HepG2 (cell line): Measurements from ENCODE around the gene SYCP2. TPM values are rescaled to one million over a fixed set of nuclear protein-coding genes. Genes with fewer than 3 reads are reported as not detected.

Experiments used
- ATAC-seq: fragments of 200-7000 bp; cut with Tn5 transposase; 3 replicates; pipeline ENCODE4 v1.9.1; 2020; ENCODE audit warnings: mild to moderate bottlenecking, moderate library complexity
- BruUV-seq: library from RNA; stranded (reverse); fragments of 400-500 nt; replicated peaks from 2 replicates; lab custom pipeline; 2021; lab: Mats Ljungman, UMichigan
- CTCF ChIA-PET: fragments of 300-600 bp; formaldehyde crosslinking; extraction: SDS; loops from one replicate; lab custom pipeline; 2021; ENCODE audit warnings: low total read pairs, inconsistent platforms, low intra/inter-chr PET ratio; lab: Yijun Ruan, JAX
- POLR2A ChIA-PET: fragments of 350-600 bp; sonication (Branson Sonifier 250); formaldehyde crosslinking; loops from one replicate; lab custom pipeline; 2020; ENCODE audit warnings: antibody characterized with exemption, inconsistent platforms; lab: Yijun Ruan, JAX
- DNase-seq: peaks from one replicate; pipeline ENCODE4 v3.0.0-alpha.2; 2015; ENCODE audit warnings: low spot score
- FAIRE-seq: peaks from 3 replicates; lab custom pipeline; 2011; peaks lifted over from hg19 to GRCh38; lab: Jason Lieb, UNC
- H2AFZ ChIP-seq: one replicate; pipeline ENCODE4 v1.6.1; 2011; ENCODE audit warnings: low read length, inconsistent platforms
- H3K27ac ChIP-seq: fragments of 300-600 bp; 3 replicates; pipeline ENCODE4 v1.8.0; 2011; ENCODE audit warnings: mixed run types, mild to moderate bottlenecking, mixed read lengths, low read length, inconsistent platforms; ENCODE audit not compliant: insufficient read depth; ENCODE audit errors: extremely low read length
- H3K27me3 ChIP-seq, 2 experiments: fragments of 200-600 bp in 1 of 2; 2 replicates in 1 of 2; 3 replicates in 1 of 2; pipeline versions ENCODE4 v1.6.0 to v1.8.0; 2011; ENCODE audit warnings: low read length in 2 of 2, mild to moderate bottlenecking in 2 of 2, moderate library complexity in 2 of 2, inconsistent platforms in 1 of 2; ENCODE audit not compliant: insufficient read depth in 2 of 2, control insufficient read depth in 1 of 2
- H3K36me3 ChIP-seq, 2 experiments: fragments of 200-600 bp in 1 of 2; replicated peaks in 1 of 2; 2 replicates in 1 of 2; 3 replicates in 1 of 2; pipeline versions ENCODE4 v1.5.1 to v1.8.0; 2011; ENCODE audit warnings: low read length in 2 of 2, inconsistent platforms in 1 of 2; ENCODE audit not compliant: insufficient read depth in 2 of 2, control insufficient read depth in 1 of 2
- H3K4me1 ChIP-seq: 2 replicates; pipeline ENCODE4 v1.5.1; 2012; ENCODE audit warnings: low read length, inconsistent platforms; ENCODE audit not compliant: insufficient read depth
- H3K4me2 ChIP-seq: 2 replicates; pipeline ENCODE4 v1.6.0; 2011; ENCODE audit warnings: low read depth, low read length, inconsistent platforms
- H3K4me3 ChIP-seq, 3 experiments: fragments of 200-600 bp in 1 of 3; sonication (generic), shearing (Covaris generic) in 1 of 3; replicated peaks in 1 of 3; 2 replicates each; pipeline ENCODE4 v1.5.1; 2011 to 2016; ENCODE audit warnings: low read length in 3 of 3, inconsistent platforms in 2 of 3, low read depth in 2 of 3, mild to moderate bottlenecking in 2 of 3, control low read depth in 1 of 3, mixed read lengths in 1 of 3; ENCODE audit not compliant: insufficient read depth in 1 of 3
- H3K79me2 ChIP-seq: one replicate; pipeline ENCODE4 v1.6.1; 2011; ENCODE audit warnings: low read length, inconsistent platforms; ENCODE audit not compliant: insufficient read depth
- H3K9ac ChIP-seq: 2 replicates; pipeline ENCODE4 v1.6.0; 2011; ENCODE audit warnings: mild to moderate bottlenecking, low read depth, low read length, inconsistent platforms; ENCODE audit not compliant: insufficient read depth
- H3K9me3 ChIP-seq: 2 replicates; pipeline ENCODE4 v1.5.1; 2012; ENCODE audit warnings: mild to moderate bottlenecking, low read length
- H4K20me1 ChIP-seq: 2 replicates; pipeline ENCODE4 v1.6.0; 2011; ENCODE audit warnings: inconsistent platforms, mild to moderate bottlenecking, low read length, moderate library complexity; ENCODE audit not compliant: insufficient read depth
- CEBPB ChIP-seq: IDR thresholded peaks from 2 replicates; pipeline ENCODE4 v1.6.1; 2011; ENCODE audit warnings: low read depth, low read length, improper control_type of control experiment, borderline replicate concordance
- CEBPZ ChIP-seq: IDR thresholded peaks from 2 replicates; pipeline ENCODE4 v1.6.1; 2012; ENCODE audit warnings: low read length, improper control_type of control experiment
- FOXK2 ChIP-seq: fragments of 450-650 bp; IDR thresholded peaks from 2 replicates; pipeline ENCODE4 v1.6.1; 2016
- FOXP1 ChIP-seq, 2 experiments: fragments of 450-650 bp in 1 of 2; IDR thresholded peaks; 2 replicates each; pipeline ENCODE4 v1.6.1; 2017 to 2018; ENCODE audit warnings: antibody characterized with exemption in 1 of 2
- IKZF1 ChIP-seq: fragments of 450-650 bp; IDR thresholded peaks from 2 replicates; pipeline ENCODE4 v1.7.1; 2016
- MAFG ChIP-seq: sonication (generic); formaldehyde crosslinking; IDR thresholded peaks from 2 replicates; pipeline ENCODE4 v1.5.1; 2020; ENCODE audit warnings: mild to moderate bottlenecking, missing genetic modification reagents
- MNT ChIP-seq: fragments of 450-650 bp; IDR thresholded peaks from 2 replicates; pipeline ENCODE4 v1.6.1; 2016
- NFIC ChIP-seq: IDR thresholded peaks from 2 replicates; pipeline ENCODE4 v1.6.1; 2012; ENCODE audit warnings: mild to moderate bottlenecking, low read length, inconsistent platforms
- SIX4 ChIP-seq: sonication (generic); formaldehyde crosslinking; IDR thresholded peaks from 2 replicates; pipeline ENCODE4 v1.4.0; 2020; ENCODE audit warnings: missing genetic modification reagents
- SOX6 ChIP-seq, 2 experiments: fragments of 450-650 bp in 1 of 2; sonication (generic) in 1 of 2; formaldehyde crosslinking in 1 of 2; IDR thresholded peaks; 2 replicates each; pipeline versions ENCODE4 v1.4.0 to v1.6.1; 2017 to 2020; ENCODE audit warnings: antibody characterized with exemption in 1 of 2, mild to moderate bottlenecking in 1 of 2, missing genetic modification reagents in 1 of 2
- ZNF629 ChIP-seq: sonication (generic); formaldehyde crosslinking; conservative IDR thresholded peaks from 2 replicates; pipeline ENCODE4 v1.5.0; 2020; ENCODE audit warnings: missing genetic modification reagents
- ZNF709 ChIP-seq: sonication (generic); formaldehyde crosslinking; IDR thresholded peaks from 2 replicates; pipeline ENCODE4 v1.5.0; 2020; ENCODE audit warnings: mild to moderate bottlenecking, missing genetic modification reagents
- ZNF775 ChIP-seq: sonication (generic); formaldehyde crosslinking; IDR thresholded peaks from 2 replicates; pipeline ENCODE4 v1.4.0; 2020; ENCODE audit warnings: missing genetic modification reagents, mild to moderate bottlenecking, moderate library complexity, borderline replicate concordance
- ZSCAN22 ChIP-seq: sonication (generic); formaldehyde crosslinking; IDR thresholded peaks from 2 replicates; pipeline ENCODE4 v1.4.0; 2020; ENCODE audit warnings: mild to moderate bottlenecking, missing genetic modification reagents
- WGBS: methylation state at CpG from one replicate; pipeline ENCODE4 v1.1.6; 2017; ENCODE audit warnings: low lambda C conversion rate; 5-methylcytosine and 5-hydroxymethylcytosine counted together
- in situ Hi-C: cut with HindIII; loops from 2 replicates; pipeline ENCODE4 v1.10.0; 2017; ENCODE audit warnings: low pct_unique_long_range_greater_than_20kb; ENCODE audit not compliant: extremely low pct_ligation_motif_present
- intact Hi-C: fragments of 100-400 bp; cut with micrococcal nuclease; formaldehyde crosslinking; loops from one replicate; pipeline ENCODE4 v1.10.0; 2022; ENCODE audit not compliant: unreplicated experiment
- polyA plus RNA-seq, 8 experiments: library from polyadenylated mRNA; depleted of rRNA in 3 of 8; stranded (reverse) in 7 of 8; unstranded in 1 of 8; fragments of >200 nt; fragmentation: Illumina TruSeq in 4 of 8; extraction: Trizol in 4 of 8; gene quantifications; 2 replicates each; pipeline versions ENCODE4 v1.2.1 to v1.2.3, GENCODE V29; 2011 to 2016; ENCODE audit warnings: low read depth in 4 of 8, missing spikeins in 1 of 8, mixed read lengths in 1 of 8; ENCODE audit not compliant: insufficient read depth in 1 of 8
- total RNA-seq, 5 experiments: library from RNA; depleted of rRNA; stranded (reverse); fragments of >200 nt; fragmentation: Illumina TruSeq; extraction: Trizol; gene quantifications; 2 replicates each; pipeline ENCODE4 v1.2.3, GENCODE V29; 2016; ENCODE audit warnings: low read depth in 1 of 5

The SYCP2 gene
- total and polyA plus RNA-seq, 2 of the 13 experiments (the other 11 are each of a cell fraction or from before 2014, with no cell fraction given) = 0.07 to 0.24 TPM

- TF ChIP-seq CEBPZ (no peak), ZNF629 (CRISPR knock-in tag) (no peak)
Observed at GRCh38 chr20:59830665-59831023, 102.8 kb downstream of the SYCP2 start (continued).

- TF ChIP-seq FOXP1 (IDR thresholded peaks at IDR 0.05) (0 out of 2 replicates have a peak, but pooled peaks have one; percentile 27), FOXP1 (CRISPR knock-in tag; IDR thresholded peaks at IDR 0.05) (no peak), ZSCAN22 (CRISPR knock-in tag) (peak; percentile 96), SOX6 (IDR thresholded peaks at IDR 0.05) (0 out of 2 replicates have a peak, but pooled peaks have one; percentile 82), SOX6 (CRISPR knock-in tag; IDR thresholded peaks at IDR 0.05) (no peak), FOXK2 (0 out of 2 replicates have a peak, but pooled peaks have one; percentile 27), NFIC (no peak), ZNF775 (CRISPR knock-in tag) (no peak), MNT (0 out of 2 replicates have a peak, but pooled peaks have one; percentile 4), MAFG (no peak), ZNF709 (no peak), SIX4 (CRISPR knock-in tag) (no peak), IKZF1 (0 out of 2 replicates have a peak, but pooled peaks have one; percentile 44), CEBPB (no peak)
- no peak for DNase-seq
- Histone ChIP-seq H3K27ac (no peak overlapping the region), H3K27me3 (peaks cover 18 to 27% of the 10 kb centered on the region in 2 experiments; a peak in 4 of 5 replicates), H2AFZ (no peak overlapping the region), H3K36me3 (no peaks in the 10 kb centered on the region), H3K9me3 (no peaks in the 10 kb centered on the region), H3K9ac (no peak overlapping the region), H4K20me1 (no peaks in the 10 kb centered on the region; the same call in 1 of the 2 replicates), H3K79me2 (no peaks in the 10 kb centered on the region), H3K4me3 (no peak overlapping the region), H3K4me2 (no peak overlapping the region), H3K4me1 (no peaks in the 10 kb centered on the region)
- ChIA-PET CTCF (no interaction called here), POLR2A (no interaction called here)
- BruUV-seq = no TSS peak
- no peak for FAIRE-seq
- intact Hi-C loops = no loop called here
- no peak for ATAC-seq
- WGBS = 1% methylated on average over 12 of the region's 12 CpGs
- in situ Hi-C loops = no loop called here
Observed at GRCh38 chr20:59829786-59830664, 103.4 kb downstream of the SYCP2 start.
